PC-9 (cell line): ENCODE measurements around the gene RIPPLY3.

Experiments used
- CTCF ChIP-seq: fragments of 200-600 bp; sonication (generic); conservative IDR thresholded peaks from 2 replicates; pipeline ENCODE4 v1.6.1; 2017; ENCODE audit warnings: mixed run types, antibody characterized with exemption, mild to moderate bottlenecking, moderate library complexity
- EZH2 ChIP-seq: fragments of 200-600 bp; sonication (generic); IDR thresholded peaks from 2 replicates; pipeline ENCODE4 v1.8.0; 2017; ENCODE audit warnings: antibody characterized with exemption, low read depth

GRCh38 chr21:36980280-36981048 is 26.0 kb upstream of the RIPPLY3 start:
- TF ChIP-seq CTCF: no peak
- TF ChIP-seq EZH2: no peak
